ENCODE measurements around the gene SERF1A. TPM values are rescaled to one million over a fixed set of nuclear protein-coding genes. Genes with fewer than 3 reads are reported as not detected.

Gene SERF1A
- polyA plus RNA-seq, 1 experiment: 0.96 TPM

Small RNA genes within 50 kb of the gene (small RNA-seq; reads per million reads assigned to genes)
- not detected for gene CDH12P1 (ENCODE audit: insufficient read length, low read depth, low replicate concordance)

Other genes with a start within 250 kb of the SERF1A start
- gene SMN1, start 24.4 kb downstream of the SERF1A start, polyA plus RNA-seq (2011; rRNA removed): 19.0 and 23.0 TPM in 2 replicates
- 2.0 and 3.7 TPM in 2 replicates for gene NAIP, start 124.7 kb downstream of the SERF1A start, polyA plus RNA-seq (2011; rRNA removed)
- gene GTF2H2, start 167.0 kb downstream of the SERF1A start, polyA plus RNA-seq (2011; rRNA removed): 2.5 and 5.6 TPM in 2 replicates